ENCODE results near the gene WDR47.

The WDR47 gene

DNA sequence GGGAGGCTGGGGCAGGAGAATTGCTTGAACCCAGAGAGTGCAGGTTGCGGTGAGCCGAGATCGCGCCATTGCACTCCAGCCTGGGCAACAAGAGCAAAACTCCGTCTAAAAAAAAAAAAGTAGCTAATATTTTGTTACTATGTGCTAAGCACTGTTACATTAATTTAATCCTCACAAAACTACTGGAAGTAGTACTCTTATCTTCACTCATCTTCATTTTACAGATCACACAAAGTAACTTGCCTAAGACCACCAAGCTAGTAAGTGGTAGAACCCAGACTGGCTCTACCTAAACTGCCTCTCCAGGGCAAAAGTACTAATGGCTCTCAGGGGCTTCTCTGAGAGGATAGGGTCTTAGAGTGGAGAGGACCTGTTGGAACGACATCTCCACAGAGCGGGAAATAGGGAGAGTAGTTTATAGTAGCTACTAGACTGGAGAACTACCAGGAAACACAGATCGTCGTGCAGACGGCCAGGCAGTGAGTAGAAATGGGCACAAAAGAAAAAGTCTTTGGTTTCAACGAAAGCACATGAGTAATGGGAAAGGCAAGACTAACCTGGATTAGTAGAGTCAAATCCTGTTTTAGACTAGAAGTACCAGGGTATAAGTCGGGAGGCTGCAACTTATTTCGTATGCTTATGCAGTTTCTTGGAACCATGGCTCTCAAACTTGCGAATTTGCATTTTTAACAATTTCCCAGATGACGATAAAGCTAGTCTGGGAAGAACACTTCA lies 80.0 kb downstream of the WDR47 start:
- Histone ChIP-seq H3K4me3 (peak overlapping the region; percentile 62 to 88 (median 80)), H3K36me3 (peaks cover 12 to 32% (median 19%) of the 10 kb centered on the region in 11 experiments; a peak in 19 of 22 replicates), H3K9ac (peak overlapping the region in 10 of 11 experiments; percentile 78 to 90 (median 88); a peak in 20 of 22 replicates), H3K4me1 (peaks cover 22 to 32% (median 27%) of the 10 kb centered on the region in 10 experiments), H4K20me1 (peaks cover 38 to 59% (median 53%) of the 10 kb centered on the region in 11 experiments; a peak in 21 of 22 replicates), H3K27ac (peak overlapping the region in 5 of 11 experiments; percentile 85 to 90 (median 88); a peak in 7 of 22 replicates), H3K27me3 (peaks cover 0 to 26% (median 6%) of the 10 kb centered on the region in 11 experiments; a peak in 6 of 22 replicates), H3K9me3 (replicated peaks in 1 of 11) (no peaks in the 10 kb centered on the region), H3K4me2 (peak overlapping the region; percentile 78 to 95 (median 89))
- TF ChIP-seq Cebpa-rat (IDR thresholded peaks at IDR 0.05), result no peak

DNA sequence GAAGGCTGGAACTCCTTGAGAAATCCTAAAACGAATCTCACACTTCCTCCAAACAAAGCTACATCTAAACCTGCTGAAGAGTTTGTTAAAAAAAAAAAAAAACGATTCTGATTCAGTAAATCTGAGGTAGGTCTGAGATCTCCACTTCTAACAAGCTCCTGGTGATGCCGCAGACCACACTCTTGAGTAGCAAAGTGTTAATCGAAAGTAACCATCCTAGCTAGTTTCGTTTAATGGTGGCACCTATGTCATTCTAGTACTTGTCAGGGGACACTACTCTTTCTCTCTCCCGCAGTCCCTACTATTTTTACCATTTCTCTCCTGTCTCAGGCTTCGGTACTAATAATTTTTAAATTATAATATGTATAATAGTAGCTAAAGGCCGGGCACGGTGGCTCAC lies 80.7 kb downstream of the WDR47 start:
- no peak overlapping the region for H3K27ac ChIP-seq
- H4K20me1 ChIP-seq, result peaks cover 39 to 64% (median 58%) of the 10 kb centered on the region in 11 experiments; a peak in 21 of 22 replicates
- no peak for TF ChIP-seq Cebpa-rat (IDR thresholded peaks at IDR 0.05)
- H3K4me2 ChIP-seq, result peak overlapping the region in 10 of 11 experiments; percentile 78 to 95 (median 88); a peak in 11 of 22 replicates
- H3K36me3 ChIP-seq, result peaks cover 12 to 32% (median 19%) of the 10 kb centered on the region in 11 experiments; a peak in 19 of 22 replicates
- peaks cover 0 to 26% (median 6%) of the 10 kb centered on the region in 11 experiments; a peak in 6 of 22 replicates for H3K27me3 ChIP-seq
- H3K4me1 ChIP-seq, result peaks cover 24 to 35% (median 30%) of the 10 kb centered on the region in 10 experiments
- no peak overlapping the region for H3K9ac ChIP-seq
- H3K9me3 ChIP-seq (replicated peaks in 1 of 11), result no peaks in the 10 kb centered on the region
- no peak overlapping the region for H3K4me3 ChIP-seq

DNA sequence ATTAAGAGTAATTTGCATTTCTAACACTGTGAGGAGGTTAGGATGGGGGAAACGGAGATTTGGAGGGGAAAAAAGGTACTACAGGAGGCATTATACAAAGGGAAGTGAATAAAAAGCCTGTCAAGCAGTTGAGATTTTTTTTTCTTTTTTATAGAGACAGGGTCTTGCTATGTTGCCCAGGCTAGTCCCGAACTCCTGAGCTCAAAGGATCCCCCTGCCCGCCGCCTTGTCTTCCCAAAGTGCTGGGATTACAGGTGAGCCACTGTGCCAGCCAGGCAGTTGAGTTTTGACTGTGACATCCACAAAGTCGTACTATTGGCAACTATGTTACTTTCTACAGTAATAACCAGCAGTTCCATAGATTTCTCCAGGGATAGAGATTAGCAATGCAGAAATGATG lies 81.2 kb downstream of the WDR47 start:
- no peak overlapping the region for H3K27ac ChIP-seq

DNA sequence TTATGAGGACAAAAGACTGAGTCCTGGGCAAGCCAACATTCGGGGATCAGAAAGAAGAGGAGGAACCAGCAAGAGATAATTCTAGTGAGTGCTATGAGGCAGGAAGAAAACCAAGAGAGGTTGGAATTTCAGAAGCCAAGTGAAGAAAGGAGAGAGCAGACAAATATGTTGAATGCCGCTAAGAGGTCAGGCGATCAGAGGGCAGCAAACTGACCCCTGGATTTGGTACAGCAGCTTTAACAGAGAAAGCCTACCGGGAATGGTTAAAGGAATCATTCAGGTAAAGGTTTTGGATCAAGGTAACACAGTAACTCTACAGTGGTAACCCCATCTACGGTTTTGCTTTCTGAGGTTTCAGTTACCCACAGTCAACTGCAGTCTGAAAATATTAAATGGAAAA lies 84.0 kb downstream of the WDR47 start:
- Histone ChIP-seq H3K9ac (no peak overlapping the region), H3K27ac (no peak overlapping the region), H3K4me1 (peaks cover 16 to 29% (median 24%) of the 10 kb centered on the region in 10 experiments), H3K4me3 (no peak overlapping the region), H3K9me3 (replicated peaks in 1 of 11) (peaks cover 0 to 5% (median 0%) of the 10 kb centered on the region in 11 experiments; a peak in 3 of 22 replicates), H4K20me1 (peaks cover 71 to 97% (median 89%) of the 10 kb centered on the region in 11 experiments; a peak in 21 of 22 replicates), H3K36me3 (peaks cover 40 to 65% (median 50%) of the 10 kb centered on the region in 11 experiments), H3K27me3 (peaks cover 0 to 26% (median 6%) of the 10 kb centered on the region in 11 experiments; a peak in 6 of 22 replicates), H3K4me2 (peak overlapping the region in 5 of 11 experiments; percentile 71 to 78 (median 75); a peak in 5 of 22 replicates)
- no peak for TF ChIP-seq Cebpa-rat (IDR thresholded peaks at IDR 0.05)

More for the DNA sequence above, 81.2 kb downstream of the WDR47 start:
- Histone ChIP-seq H3K9me3 (replicated peaks in 1 of 11) (no peaks in the 10 kb centered on the region), H3K4me1 (peaks cover 24 to 35% (median 30%) of the 10 kb centered on the region in 10 experiments), H3K4me3 (no peak overlapping the region), H3K36me3 (peaks cover 17 to 36% (median 24%) of the 10 kb centered on the region in 11 experiments; a peak in 21 of 22 replicates), H3K9ac (no peak overlapping the region), H3K27me3 (peaks cover 0 to 26% (median 6%) of the 10 kb centered on the region in 11 experiments; a peak in 6 of 22 replicates), H4K20me1 (peaks cover 44 to 69% (median 63%) of the 10 kb centered on the region in 11 experiments; a peak in 21 of 22 replicates), H3K4me2 (peak overlapping the region in 2 of 11 experiments; percentile 88 to 89; a peak in 2 of 22 replicates)
- no peak for TF ChIP-seq Cebpa-rat (IDR thresholded peaks at IDR 0.05)

DNA sequence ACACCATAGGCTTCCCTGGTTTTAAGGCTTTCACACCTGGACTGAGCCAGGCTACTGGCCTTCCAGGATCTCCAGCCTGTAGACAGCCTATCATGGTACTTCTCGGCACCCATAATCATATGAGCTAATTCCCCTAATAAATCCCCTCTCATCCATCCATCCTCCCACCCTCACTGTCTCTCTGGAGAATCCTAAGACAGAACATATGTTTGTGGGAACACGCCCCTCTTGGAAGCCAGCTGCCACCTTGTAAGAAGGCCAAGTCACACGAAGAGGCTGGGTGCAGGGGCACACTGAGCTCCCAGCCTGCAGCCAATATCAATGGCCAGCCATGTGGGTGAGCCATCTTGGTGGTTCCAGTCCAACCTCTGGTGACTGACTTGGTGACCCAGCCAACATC lies 86.0 kb downstream of the WDR47 start:
- H4K20me1 ChIP-seq, result peaks cover 68 to 98% (median 86%) of the 10 kb centered on the region in 11 experiments; a peak in 21 of 22 replicates
- peaks cover 6 to 16% (median 12%) of the 10 kb centered on the region in 10 experiments for H3K4me1 ChIP-seq
- H3K27ac ChIP-seq, result no peak overlapping the region
- no peak for TF ChIP-seq Cebpa-rat (IDR thresholded peaks at IDR 0.05)
- H3K9me3 ChIP-seq (replicated peaks in 1 of 11), result peaks cover 0 to 5% (median 0%) of the 10 kb centered on the region in 11 experiments; a peak in 4 of 22 replicates
- no peak overlapping the region for H3K9ac ChIP-seq
- no peak overlapping the region for H3K4me3 ChIP-seq
- H3K27me3 ChIP-seq, result peaks cover 0 to 26% (median 6%) of the 10 kb centered on the region in 11 experiments; a peak in 6 of 22 replicates
- H3K36me3 ChIP-seq, result peaks cover 43 to 77% (median 60%) of the 10 kb centered on the region in 11 experiments
- no peak overlapping the region for H3K4me2 ChIP-seq

DNA sequence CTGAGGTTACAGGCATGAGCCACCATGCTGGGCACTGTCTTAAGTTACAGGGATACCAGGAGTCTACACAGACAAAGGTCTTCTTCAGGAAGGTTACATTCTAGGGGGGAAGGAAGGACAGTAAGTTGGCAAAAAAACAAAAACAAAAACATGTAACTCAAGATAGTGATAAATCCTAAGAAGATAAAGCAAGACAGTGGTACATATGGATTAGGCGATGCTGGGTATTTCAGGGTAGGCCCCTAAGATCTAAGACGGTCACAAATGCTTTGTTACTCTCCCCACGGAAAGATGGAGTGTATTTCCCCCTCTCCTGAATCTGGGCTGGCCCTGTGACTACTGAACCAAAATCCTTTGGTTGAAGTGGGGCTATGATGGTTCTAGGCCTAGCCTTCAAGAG lies 86.8 kb downstream of the WDR47 start:
- peaks cover 0 to 5% (median 0%) of the 10 kb centered on the region in 11 experiments; a peak in 4 of 22 replicates for H3K9me3 ChIP-seq (replicated peaks in 1 of 11)
- peaks cover 63 to 97% (median 86%) of the 10 kb centered on the region in 11 experiments; a peak in 21 of 22 replicates for H4K20me1 ChIP-seq
- H3K4me3 ChIP-seq, result no peak overlapping the region
- peaks cover 40 to 69% (median 58%) of the 10 kb centered on the region in 11 experiments for H3K36me3 ChIP-seq
- no peak overlapping the region for H3K4me2 ChIP-seq
- H3K4me1 ChIP-seq, result peaks cover 6 to 16% (median 12%) of the 10 kb centered on the region in 10 experiments
- TF ChIP-seq Cebpa-rat (IDR thresholded peaks at IDR 0.05), result no peak
- H3K27ac ChIP-seq, result no peak overlapping the region
- H3K9ac ChIP-seq, result no peak overlapping the region
- peaks cover 0 to 24% (median 6%) of the 10 kb centered on the region in 11 experiments; a peak in 6 of 22 replicates for H3K27me3 ChIP-seq

DNA sequence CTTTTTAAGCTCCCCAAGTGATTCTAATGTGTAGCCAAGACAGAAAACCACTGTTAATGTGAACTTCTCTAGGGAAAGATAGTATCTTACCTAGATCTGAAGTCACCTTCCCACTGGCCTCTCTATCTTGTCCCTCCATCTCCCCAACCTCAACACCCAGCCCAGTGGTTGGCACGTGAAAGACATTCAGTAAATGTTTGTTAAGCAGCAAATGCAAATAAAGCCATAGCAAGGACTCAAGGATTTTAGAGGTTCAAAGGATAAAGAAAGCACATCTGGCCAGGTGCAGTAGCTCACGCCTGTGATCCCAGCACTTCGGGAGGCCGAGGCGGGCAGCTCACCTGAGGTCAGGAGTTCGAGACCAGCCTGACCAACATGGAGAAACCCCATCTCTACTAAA lies 88.5 kb downstream of the WDR47 start:
- H3K4me2 ChIP-seq, result no peak overlapping the region
- TF ChIP-seq Cebpa-rat (IDR thresholded peaks at IDR 0.05), result no peak
- peaks cover 31 to 60% (median 44%) of the 10 kb centered on the region in 11 experiments for H3K36me3 ChIP-seq
- peaks cover 0 to 5% (median 0%) of the 10 kb centered on the region in 11 experiments; a peak in 4 of 22 replicates for H3K9me3 ChIP-seq (replicated peaks in 1 of 11)
- no peak overlapping the region for H3K27ac ChIP-seq
- no peak overlapping the region for H3K4me3 ChIP-seq
- H4K20me1 ChIP-seq, result peaks cover 54 to 97% (median 83%) of the 10 kb centered on the region in 11 experiments; a peak in 21 of 22 replicates
- peaks cover 0 to 11% (median 6%) of the 10 kb centered on the region in 11 experiments; a peak in 6 of 22 replicates for H3K27me3 ChIP-seq
- H3K4me1 ChIP-seq, result peaks cover 6 to 16% (median 12%) of the 10 kb centered on the region in 10 experiments
- no peak overlapping the region for H3K9ac ChIP-seq

DNA sequence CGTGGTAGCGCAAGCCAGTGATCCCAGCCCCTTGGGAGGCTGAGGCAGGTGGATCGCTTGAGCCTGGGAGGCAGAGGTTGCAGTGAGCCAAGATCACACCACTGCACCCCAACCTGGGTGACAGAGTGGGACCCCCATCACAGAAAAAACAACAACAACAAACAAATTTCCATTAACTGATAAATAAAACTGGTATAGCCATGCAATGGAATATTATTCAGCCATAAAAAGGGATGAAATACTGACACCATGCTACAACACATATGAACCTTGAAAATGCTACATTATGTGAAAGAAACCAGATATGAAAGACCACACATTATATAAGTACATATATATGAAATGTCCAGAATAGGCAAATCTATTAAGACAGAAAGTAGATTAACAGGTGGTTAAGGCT lies 90.7 kb downstream of the WDR47 start:
- Histone ChIP-seq H3K27me3 (peaks cover 0 to 4% (median 0%) of the 10 kb centered on the region in 11 experiments; a peak in 1 of 22 replicates), H3K27ac (no peak overlapping the region), H4K20me1 (peaks cover 41 to 88% (median 74%) of the 10 kb centered on the region in 11 experiments; a peak in 21 of 22 replicates), H3K9me3 (replicated peaks in 1 of 11) (peaks cover 0 to 5% (median 0%) of the 10 kb centered on the region in 11 experiments; a peak in 4 of 22 replicates), H3K4me1 (peaks cover 0 to 7% (median 0%) of the 10 kb centered on the region in 10 experiments; a peak in 1 of 20 replicates), H3K4me3 (no peak overlapping the region), H3K9ac (no peak overlapping the region), H3K4me2 (no peak overlapping the region), H3K36me3 (peaks cover 39 to 74% (median 56%) of the 10 kb centered on the region in 11 experiments)
- no peak for TF ChIP-seq Cebpa-rat (IDR thresholded peaks at IDR 0.05)
